CD4-positive, alpha-beta T cell treated with Interleukin-2 at 100 ng/mL for 4 hours (primary cell): ENCODE data around the gene NCKAP5L.
"Not testable (repeated sequence)": the region's sequence is repeated elsewhere in the genome, so short reads cannot be mapped to it uniquely, and the experiment has no call there.

ENCODE experiments used
- DNase-seq: peaks from one replicate; pipeline ENCODE4 v3.0.0-alpha.2; 2020; ENCODE audit warnings: low spot score

The NCKAP5L gene

DNA sequence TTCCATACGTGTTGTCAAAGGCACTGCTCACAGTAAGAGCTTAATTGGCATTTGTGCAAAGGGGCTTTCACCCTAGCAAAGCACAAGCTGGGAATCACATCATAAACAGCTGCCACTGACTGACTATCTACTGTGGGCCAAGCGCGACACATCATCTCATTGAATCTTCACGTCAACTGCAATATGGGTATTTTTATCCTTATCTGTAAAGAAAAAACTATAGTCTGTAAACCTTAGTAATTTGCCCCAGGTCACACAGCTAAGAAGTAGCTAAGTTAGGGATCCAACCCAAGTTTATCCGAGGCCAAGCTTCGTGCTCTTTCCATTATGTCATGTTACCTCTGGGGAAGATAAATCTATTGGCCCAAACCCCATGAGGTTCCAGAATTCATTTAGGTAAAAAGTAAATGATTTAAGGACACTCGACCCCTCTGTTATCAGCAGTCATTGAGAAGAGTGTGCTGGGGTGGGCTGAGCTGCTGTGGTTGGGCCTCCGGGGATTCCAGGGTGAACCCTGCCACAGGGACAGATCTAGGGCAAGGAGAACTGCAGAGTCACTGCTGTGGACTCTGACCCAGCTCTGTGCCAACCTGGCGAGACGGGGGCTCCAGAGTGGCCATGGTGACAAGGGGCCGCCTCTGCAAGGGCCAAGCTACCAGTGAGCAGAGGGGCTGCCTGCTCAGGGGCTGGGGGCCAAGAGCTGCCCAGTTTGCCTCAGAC is 27.6 kb downstream of the NCKAP5L start:
- no peak for DNase-seq

- no peak for DNase-seq
Observed at GRCh38 chr12:49798934-49799333, 29.3 kb downstream of the NCKAP5L start.

GRCh38 chr12:49798248-49798647 is 30.0 kb downstream of the NCKAP5L start:
- no peak for DNase-seq

- DNase-seq: no peak
Observed at GRCh38 chr12:49797449-49797776, 30.8 kb downstream of the NCKAP5L start.

- no peak for DNase-seq
Observed at GRCh38 chr12:49796606-49797448, 31.4 kb downstream of the NCKAP5L start.

DNA sequence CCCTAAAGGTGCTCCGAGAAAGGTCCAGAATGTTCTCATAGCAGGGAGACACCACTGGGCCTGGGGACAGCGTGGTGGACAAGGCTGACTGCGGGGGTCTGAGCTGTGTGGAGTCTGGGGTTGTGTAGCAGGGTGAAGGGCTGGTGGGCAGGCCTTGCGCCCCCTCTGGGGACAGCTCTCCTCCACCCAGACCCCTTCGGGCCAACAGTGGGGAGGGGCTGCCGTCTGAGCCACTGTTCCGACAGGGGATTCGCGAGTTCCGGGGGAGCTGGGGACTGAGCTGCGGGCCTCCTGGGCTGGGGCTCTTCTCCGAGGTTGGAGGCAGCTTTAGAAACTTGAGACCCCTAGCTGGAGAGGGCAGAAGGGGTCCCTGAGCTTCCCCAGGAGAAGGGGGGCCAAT is 32.1 kb downstream of the NCKAP5L start:
- no peak for DNase-seq

DNA sequence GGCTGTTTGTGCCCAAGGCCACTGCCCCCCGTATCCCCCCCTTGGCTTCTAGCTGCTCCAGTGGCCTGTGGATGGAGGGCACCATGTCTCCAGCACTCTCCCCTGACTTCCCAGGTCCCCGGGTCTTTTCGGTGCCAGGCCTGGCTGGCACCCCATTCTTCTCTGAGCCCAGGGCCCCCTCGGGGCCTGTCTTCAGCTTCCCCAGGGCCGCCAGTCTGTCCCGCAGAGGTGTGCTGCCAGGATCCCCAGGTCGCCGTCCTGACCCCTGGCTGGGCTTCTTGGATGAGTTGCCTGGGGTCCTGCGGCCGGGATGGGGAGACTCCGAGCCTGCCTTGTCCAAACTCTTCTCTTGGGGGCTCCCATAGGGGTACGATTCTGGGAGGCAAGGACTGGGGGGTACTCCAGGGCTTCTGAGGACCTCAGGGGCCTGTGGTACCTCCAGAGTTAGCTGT is 32.5 kb downstream of the NCKAP5L start:
- DNase-seq: no peak

DNA sequence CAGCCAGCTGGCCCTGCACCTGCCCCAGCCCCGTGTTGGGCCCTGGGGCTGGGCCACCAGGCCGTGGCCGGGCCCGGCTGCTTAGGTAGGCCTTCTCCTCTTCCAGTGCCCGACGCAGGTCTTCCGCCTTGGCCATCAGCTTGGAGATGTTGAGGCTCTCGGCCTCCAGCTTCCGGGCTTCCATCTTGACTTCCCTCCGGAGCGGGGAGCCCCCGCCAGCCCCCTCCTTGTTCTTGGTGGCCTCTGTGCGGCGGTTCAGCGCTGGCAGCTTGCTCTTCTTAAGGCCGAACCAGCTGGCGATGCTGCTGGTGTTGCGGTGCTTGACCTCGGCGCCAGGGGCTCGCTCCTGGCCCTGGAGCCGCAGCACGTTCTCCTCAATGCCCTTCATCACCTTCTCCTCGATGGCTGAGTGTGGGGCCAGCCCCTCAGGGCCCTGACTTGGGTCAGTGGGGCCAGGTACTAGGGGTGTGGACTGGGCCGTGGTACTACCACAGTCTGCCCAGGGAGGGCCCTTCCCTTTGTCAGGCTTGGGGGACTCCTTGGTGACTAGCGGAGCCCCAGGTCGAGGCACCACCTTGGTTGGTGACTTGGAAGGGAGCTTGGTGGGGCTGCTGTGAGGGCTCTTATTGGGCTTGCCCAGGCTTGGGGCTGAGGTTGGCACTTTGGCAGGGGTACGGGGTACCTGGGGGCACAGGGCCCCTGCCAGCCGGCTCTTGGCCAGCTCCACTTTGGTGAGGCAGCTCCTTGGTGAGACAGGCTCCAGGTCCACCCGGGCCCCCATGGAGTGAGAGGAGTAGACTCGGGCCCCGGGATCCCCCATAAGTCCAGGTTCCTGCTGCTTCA is 33.2 kb downstream of the NCKAP5L start:
- DNase-seq: no peak

- DNase-seq: no peak
Observed at GRCh38 chr12:49794021-49794420, 34.2 kb downstream of the NCKAP5L start.

GRCh38 chr12:49793620-49794019 is 34.6 kb downstream of the NCKAP5L start:
- DNase-seq: no peak

DNA sequence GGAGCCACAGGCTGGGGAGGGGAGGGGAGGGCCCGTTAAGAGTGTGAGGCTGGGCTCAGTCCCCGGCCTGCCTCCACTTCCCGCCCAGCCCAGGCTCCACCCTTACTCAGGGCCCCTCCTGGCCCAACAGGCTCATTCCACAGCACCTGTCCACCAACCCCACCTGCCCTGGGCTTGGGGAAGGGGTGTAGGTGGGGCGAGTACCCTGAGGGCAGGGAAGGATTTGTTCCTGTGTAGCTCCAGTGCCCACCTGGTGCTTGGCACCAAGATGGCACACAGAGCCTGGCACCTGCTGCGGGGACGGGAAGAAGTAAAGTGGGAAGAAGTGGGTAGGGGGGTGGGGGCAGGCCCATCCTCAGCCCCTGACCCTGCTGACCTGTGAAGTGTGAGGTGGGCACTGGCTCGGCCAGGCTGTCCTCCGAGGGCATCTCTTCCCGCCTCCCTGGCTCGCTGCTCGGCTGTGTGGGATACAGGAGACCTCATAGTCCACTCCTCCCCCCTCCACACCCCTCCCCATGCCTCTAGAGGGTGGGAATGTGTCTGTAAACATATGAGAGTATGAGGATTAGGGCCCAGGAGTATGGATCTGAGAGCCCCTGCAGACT is 35.1 kb downstream of the NCKAP5L start:
- no peak for DNase-seq

GRCh38 chr12:49792181-49792970 is 35.8 kb downstream of the NCKAP5L start:
- no peak for DNase-seq

DNA sequence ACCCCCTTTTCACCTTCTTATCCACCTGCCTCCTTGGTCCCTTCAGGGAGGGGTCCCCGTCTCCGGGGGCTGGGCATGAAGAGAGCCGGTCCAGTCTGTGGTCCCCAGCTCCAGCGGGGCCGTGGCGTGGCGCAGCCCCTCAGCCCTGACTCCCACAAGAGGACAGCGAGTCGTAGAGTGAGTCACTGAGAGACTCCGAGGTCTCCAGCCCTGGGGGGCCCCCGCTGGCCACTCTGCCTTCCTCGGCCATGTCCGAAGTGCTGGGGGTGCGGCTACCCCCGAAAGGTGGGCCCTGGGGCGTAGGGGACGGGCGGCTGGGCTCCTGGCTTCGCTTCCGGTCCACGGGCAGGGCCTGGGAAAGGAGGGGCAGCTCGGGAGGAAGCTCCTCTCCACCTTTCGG is 36.5 kb downstream of the NCKAP5L start:
- DNase-seq: no peak

GRCh38 chr12:49790741-49791555 is 37.3 kb downstream of the NCKAP5L start:
- no peak for DNase-seq

DNA sequence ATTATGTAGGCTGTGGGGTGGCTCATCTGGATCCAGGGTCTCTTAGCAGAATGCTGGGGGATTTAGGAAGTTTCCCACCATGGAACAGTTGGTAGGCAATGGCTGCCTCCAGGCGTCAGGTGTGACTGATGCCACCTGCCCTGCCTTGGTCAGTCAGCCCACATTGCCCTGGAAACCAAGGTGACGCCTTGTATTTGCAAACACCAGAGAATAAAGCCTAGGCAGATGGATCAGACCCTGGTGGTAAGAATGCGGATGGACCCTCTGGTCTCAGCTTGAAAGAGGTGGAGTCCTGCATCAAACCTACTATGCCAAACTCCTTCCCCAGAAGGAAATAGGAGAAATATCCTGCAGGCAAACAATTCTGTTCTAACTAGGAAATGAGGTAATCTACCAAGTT is 38.2 kb downstream of the NCKAP5L start:
- no peak for DNase-seq

DNA sequence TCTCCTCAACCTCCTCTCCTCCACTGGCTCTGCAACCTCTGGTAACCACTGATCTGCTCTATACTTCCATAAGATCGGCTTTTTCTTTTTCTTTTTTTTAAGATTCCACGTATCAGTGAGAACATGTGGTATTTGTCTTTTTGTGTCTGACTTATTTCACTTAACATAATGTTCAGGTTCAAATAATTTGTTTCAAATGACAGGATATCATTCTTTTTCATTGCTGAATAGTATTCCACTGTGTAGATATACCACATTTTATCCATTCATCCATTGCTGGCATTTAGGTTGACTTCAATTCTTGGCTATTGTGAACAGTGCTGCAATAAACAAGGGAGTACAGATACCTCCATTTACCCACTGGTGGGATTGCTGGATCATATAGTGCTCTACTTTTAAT is 40.5 kb downstream of the NCKAP5L start:
- no peak for DNase-seq

GRCh38 chr12:49784756-49785409 is 43.3 kb downstream of the NCKAP5L start:
- DNase-seq: no peak

- no peak for DNase-seq
Observed at GRCh38 chr12:49783917-49784676, 44.1 kb downstream of the NCKAP5L start.

- not testable (repeated sequence) for DNase-seq
Observed at GRCh38 chr12:49780914-49781313, 47.3 kb downstream of the NCKAP5L start.
